ENCODE results near the gene AP3B1.

The AP3B1 gene

GRCh38 chr5:78331523-78332080 lies 37.1 kb upstream of the AP3B1 start:
- no peak for TF ChIP-seq CTCF (IDR thresholded peaks at IDR 0.05; ENCODE audit: low read depth, low read length, missing control alignments)
- no peak for DNase-seq (ENCODE audit: low read depth)
- H3K4me3 ChIP-seq (ENCODE audit: low read depth, low read length): no peak overlapping the region

- H3K4me3 ChIP-seq (ENCODE audit: low read depth, low read length): no peak overlapping the region
- TF ChIP-seq CTCF (IDR thresholded peaks at IDR 0.05; ENCODE audit: low read depth, low read length, missing control alignments): no peak
- DNase-seq (ENCODE audit: low read depth): no peak
Observed at GRCh38 chr5:78328585-78329173, 34.2 kb upstream of the AP3B1 start.

GRCh38 chr5:78327761-78328510 lies 33.4 kb upstream of the AP3B1 start:
- no peak overlapping the region for H3K4me3 ChIP-seq (ENCODE audit: low read depth, low read length)
- TF ChIP-seq CTCF (IDR thresholded peaks at IDR 0.05; ENCODE audit: low read depth, low read length, missing control alignments): no peak
- DNase-seq (ENCODE audit: low read depth): no peak

GRCh38 chr5:78326930-78327329 lies 32.4 kb upstream of the AP3B1 start:
- no peak for DNase-seq (ENCODE audit: low read depth)
- TF ChIP-seq CTCF (IDR thresholded peaks at IDR 0.05; ENCODE audit: low read depth, low read length, missing control alignments): no peak
- H3K4me3 ChIP-seq (ENCODE audit: low read depth, low read length): no peak overlapping the region

- no peak overlapping the region for H3K4me3 ChIP-seq (ENCODE audit: low read depth, low read length)
- TF ChIP-seq CTCF (IDR thresholded peaks at IDR 0.05; ENCODE audit: low read depth, low read length, missing control alignments): no peak
- no peak for DNase-seq (ENCODE audit: low read depth)
Observed at GRCh38 chr5:78323241-78323640, 28.7 kb upstream of the AP3B1 start.

GRCh38 chr5:78320401-78320800 lies 25.9 kb upstream of the AP3B1 start:
- no peak overlapping the region for H3K4me3 ChIP-seq (ENCODE audit: low read depth, low read length)
- no peak for DNase-seq (ENCODE audit: low read depth)
- peak; percentile 48 for TF ChIP-seq CTCF (IDR thresholded peaks at IDR 0.05; ENCODE audit: low read depth, low read length, missing control alignments)
